HG03135 (cell line): ENCODE results near the gene KIF25.

Experiments used
- ATAC-seq: cut with Tn5 transposase; IDR thresholded peaks from one replicate; pipeline ENCODE4 v1.9.1; 2021; ENCODE audit warnings: mild to moderate bottlenecking, moderate library complexity; ENCODE audit not compliant: unreplicated experiment

KIF25 gene

DNA sequence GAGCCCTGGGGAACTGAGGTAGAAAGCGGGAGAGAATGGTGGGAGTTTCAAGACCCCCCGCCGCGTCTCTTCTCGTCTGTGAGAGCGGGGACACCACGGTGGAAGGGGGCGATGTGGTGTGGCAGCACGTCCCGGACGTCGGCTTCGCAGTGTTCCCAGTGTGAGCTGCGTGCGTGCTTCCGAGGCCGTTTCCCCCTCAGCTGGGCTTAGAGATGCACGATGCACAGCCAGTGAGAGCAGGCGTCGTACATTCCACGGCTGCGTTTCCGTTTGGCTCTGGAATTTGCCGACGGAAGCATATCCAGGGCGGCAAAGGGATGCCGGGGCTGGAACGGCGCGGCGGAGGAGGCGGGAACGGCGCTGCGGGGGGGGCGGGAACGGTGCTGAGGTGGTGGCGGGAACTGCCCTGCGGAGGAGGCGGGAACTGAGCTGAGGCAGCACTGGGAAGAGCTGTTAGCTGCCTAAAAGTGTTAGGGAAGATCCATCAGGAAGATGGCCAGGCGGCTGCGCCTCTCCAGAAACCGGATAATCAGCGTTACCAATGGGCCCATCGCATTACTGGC lies 37.7 kb downstream of the KIF25 start:
- ATAC-seq, result no peak

DNA sequence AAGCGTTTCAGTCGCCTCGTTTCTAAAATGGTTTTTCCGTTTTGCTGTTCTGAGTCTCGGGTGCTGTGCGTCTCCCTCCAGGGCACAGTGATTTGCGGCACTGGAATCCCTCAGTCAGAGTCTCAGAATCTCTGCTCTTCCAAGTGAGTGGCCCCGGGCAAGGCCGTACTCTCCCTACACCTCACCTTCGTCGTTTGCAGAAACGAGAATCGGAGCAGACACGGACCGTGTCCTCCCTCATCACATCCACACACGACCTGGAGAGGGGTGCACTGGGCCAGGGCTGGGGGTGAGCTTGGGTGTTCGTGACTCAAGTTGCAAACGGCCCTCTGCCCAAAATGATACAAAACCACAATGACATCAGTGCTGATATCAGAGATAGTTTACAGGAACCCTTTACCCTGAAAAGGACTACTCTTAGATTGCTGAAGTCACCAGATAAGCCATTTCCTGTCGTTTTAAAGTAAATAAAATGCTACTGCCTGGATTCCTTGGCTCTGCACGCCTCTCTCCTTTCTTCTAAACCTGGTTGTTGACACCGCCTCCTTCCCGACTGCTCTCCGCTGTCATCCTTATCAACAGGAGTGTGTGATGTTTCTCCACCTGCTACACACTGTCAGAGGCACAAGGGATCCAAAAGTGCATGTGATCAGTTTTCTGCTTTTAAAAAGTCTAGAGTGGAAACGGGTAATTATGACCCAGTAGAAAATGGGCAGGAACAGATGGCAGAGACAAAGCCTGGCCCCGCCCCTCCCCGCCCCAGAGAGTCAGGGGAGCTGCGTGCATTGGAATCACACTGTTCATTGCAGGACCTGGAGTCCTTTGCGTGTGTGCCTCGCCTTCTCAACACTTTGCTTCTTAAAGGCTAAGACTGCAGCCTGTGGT lies 38.4 kb downstream of the KIF25 start:
- ATAC-seq, result no peak

DNA sequence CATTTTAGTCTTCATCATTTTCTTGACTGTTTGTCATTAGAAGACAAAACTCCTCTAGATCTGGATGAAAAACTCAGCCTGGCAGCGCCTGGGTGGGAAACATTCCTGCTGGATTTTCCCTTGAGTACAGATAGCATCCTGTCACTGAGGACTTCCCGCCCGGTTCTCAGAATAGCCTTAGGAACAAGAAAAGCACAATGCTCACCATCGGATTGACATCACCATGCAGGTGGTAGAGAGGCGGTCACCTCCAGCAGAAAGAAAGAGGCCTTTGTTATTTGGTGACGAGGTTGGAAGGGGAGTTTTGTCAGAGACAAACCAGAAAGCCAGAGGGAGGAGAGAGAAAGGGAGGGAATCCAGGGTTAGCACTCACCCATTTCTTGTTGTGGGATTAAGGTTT lies 39.8 kb downstream of the KIF25 start:
- no peak for ATAC-seq

DNA sequence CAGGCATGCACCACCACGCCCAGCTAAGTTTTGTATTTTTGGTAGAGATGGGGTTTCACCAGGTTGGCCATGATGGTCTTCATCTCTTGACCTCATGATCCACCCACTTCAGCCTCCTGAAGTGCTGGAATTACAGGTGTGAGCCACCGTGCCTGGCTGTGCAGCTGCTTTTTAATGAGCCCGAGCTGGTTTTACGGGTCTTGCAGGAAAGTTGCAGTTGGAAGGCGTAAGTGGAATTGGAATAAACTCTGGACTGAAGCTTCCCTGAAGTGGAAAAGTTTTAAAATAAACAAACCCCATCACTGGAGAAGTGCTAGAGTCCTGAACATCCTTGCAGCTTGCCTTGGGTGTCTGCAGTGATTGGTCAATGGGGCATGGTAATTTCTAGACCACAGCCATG lies 40.4 kb downstream of the KIF25 start:
- no peak for ATAC-seq

DNA sequence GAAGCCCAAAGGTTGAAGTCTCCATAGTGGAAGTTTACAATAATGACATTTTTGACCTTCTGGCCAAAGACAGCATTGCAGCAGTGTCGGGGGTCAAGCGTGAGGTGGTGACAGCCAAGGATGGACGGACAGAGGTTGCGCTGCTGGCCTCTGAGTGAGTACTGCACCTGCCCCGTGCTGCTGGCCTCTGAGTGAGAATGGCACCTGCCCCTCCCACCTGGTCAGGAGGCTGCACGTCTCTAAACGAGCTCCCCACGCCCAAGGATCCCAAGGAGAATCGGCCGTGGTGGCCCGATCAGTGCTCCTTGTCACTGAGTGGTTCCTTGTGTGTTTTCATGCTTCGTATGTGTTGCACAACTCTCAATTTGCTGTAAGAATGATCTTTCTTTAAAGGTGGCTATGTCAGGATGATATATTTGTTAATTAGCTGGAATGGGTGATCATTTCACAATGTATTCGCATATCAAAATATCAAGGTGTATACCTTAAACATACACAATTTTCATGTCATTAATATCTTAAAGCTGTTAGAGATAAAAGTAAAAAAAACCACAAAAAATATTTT lies 41.2 kb downstream of the KIF25 start:
- no peak for ATAC-seq

DNA sequence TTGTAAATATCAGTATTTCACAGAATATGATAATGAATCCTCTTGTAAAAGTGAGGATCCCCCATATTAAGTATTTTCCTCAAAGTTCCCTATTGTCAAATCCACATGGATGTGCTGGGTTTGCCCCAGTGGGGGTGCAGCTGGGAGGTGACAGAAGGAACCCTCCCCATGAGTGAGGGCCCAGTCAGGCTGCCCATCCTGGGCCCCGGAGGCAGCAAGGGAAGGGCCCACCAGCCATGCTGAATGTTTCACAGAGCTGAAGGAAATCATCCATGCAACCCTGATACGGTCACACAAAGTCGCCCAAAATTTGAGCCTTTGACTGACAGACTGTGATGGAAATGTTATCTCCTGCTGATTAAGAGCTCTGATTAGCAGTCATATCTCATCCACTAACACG lies 41.8 kb downstream of the KIF25 start:
- no peak for ATAC-seq

DNA sequence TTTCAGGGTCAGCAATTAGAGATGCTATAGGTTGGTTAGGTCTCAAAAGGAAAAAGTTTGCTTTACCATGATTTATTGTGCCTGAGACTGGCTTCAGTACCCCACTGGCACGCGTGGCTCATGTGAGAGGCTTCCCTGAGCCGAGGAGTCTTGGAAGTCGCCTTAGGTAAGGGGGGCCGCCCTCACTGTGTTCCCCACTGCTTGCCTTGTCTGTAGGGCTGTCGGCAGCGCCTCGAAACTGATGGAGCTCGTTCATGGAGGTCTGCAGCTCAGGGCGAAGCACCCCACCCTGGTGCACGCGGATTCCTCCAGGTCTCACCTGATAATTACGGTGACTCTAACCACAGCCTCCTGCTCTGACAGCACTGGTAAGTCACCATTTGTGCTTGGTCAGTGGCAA lies 42.4 kb downstream of the KIF25 start:
- ATAC-seq, result no peak

DNA sequence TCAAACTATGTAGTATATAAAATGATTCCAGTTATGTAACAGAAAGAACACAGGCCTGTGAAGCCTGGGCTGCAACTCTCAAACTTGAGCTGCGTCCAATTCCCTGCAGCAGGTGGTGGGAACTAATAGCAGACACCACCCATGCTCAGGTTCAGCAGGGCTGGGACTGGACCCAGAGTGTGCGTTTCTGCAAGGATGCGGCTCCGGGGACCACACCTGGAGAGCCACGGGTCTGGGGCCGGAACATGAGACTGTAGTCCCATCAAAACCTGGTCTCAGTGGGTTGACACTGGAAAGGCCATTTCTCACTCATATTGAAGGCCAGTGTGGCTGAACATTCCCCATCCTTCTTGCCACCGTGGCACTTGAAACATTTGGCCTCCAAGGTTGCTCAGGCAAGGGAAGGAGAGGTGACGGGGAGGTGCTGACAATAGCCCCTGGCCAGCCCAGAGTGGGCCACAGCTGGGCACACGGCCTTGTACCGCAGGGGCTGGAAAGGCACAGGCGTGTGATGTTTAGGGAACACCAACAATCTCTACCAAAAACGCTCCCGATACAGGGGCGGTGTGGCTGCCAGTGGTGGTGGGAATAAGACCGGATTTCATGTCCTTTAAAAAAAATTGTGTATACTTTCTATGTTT lies 43.5 kb downstream of the KIF25 start:
- no peak for ATAC-seq

DNA sequence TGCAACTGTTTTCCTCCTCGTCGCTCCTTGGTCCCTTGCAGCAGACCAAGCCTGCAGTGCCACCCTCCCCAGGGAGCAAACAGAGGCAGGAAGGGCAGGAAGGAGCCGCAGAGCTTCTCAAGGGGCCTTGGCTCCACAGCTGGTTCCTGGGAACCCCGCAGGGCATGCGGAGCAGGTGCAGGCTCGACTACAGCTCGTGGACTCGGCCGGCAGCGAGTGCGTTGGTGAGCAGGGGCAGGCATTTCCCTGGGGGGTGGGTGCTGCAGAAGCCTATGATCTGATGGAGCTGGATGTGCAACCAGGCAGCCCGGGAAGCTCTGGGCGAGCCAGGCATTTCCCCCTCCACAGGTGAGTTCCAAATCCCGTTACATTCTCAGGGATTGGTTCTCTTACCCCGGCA lies 44.5 kb downstream of the KIF25 start:
- no peak for ATAC-seq

DNA sequence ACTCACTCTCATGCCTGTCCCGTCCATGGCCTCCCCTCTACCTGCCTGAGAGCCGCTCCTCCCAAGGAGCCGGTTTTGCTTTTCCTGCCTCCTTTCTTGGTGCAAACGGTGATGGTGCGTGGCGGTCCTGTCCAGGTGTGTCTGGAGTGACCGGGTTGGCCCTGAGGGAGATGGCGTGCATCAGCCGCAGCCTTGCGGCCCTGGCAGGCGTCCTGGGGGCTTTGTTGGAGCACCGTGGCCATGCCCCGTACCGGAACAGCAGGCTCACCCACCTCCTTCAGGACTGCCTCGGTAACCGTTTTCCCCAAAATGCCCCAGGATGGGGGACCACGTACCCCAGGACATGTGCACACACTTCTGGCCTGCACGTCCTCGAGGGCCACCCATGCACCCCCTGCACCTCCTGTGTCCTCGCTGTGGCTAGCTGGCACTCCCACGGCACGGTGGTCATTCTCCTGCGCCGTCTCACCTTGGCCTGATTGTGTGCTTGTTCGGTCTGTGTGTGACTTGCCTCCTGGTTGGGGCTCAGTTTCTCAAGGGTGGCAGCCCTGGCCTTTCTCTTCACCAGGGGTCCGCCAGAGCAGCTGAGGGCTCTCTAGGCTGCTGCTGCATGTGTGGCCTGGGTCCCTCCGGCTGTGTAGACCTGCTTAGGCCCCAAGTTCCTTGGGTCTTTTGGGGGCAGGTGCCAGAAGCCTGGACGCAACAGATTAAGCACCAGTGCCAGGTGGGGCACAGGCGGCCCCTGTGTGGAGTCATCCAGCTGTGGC lies 45.1 kb downstream of the KIF25 start:
- no peak for ATAC-seq

DNA sequence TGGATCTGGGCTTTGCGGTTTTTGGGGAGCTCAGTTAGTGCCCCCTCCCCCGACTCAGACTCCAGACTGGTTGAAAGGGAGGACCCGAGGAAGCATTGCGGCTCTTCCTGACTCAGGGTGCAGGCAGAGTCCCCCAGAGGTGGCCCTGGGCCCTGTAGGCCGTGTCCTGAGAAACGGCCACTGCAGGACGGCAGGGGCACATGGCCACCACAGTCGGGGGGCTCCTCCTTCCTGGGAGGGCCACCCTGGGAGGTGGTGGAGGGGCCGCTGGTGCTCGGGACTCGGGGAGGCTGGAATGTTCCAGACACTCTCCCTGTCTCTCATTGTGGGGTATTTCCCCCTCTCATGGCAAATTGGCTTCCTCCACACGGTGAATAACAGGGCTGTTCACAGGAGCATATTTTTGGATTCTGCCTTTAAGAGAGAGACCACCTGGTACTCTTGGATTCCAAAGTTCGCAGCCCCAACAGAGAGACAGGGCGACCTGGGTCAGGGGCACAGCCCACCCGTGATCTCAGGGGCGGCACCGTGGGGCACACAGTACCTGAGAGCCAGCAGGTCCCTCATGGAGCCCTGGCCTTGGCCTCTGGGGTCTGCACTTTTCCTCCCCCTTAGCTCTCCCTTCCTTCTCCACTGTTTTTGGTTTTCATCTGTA lies 45.8 kb downstream of the KIF25 start:
- no peak for ATAC-seq

DNA sequence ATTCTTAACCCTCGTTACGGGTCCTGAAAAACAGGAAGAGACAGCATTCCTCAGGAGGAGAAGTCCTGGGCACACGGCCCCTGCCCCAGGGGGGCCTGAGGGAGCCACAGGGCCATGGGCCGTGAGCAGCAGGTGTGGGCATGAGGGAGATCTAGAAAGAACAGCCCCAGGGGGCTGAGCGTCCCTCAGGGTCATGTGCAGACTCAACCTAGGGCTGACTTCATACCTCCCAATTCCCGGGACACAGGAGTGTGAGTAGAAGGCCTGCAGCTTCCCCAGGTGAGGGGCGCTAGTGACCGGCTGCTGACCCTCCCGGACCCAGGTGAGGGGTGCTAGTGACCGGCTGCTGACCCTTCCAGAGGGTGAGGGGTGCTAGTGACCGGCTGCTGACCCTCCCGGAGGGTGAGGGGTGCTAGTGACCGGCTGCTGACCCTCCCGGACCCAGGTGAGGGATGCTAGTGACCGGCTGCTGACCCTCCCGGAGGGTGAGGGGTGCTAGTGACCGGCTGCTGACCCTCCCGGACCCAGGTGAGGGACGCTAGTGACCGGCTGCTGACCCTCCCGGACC lies 46.5 kb downstream of the KIF25 start:
- ATAC-seq, result no peak

DNA sequence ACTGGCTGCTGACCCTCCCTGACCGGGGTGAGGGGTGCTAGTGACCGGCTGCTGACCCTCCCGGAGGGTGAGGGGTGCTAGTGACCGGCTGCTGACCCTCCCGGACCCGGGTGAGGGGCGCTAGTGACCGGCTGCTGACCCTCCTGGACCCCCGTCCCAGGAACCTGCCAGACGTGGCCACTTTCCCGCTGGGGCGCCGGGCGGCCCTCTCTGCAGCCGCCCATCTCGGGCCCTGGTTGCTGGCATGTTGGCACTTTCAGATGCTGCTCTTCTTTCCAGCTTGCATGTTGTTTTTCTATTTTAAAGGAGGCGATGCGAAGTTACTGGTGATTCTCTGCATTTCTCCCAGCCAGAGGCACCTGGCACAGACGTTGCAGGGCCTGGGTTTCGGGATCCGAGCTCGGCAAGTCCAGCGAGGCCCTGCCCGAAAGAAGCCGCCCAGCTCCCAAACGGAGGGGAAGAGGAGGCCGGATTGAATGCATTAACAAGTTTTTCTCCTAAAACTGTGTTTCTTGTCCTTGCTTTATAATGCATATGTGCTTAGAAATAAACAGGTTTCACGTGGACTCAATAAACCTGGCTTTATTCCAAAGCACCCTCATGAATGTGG lies 47.2 kb downstream of the KIF25 start:
- ATAC-seq, result no peak

DNA sequence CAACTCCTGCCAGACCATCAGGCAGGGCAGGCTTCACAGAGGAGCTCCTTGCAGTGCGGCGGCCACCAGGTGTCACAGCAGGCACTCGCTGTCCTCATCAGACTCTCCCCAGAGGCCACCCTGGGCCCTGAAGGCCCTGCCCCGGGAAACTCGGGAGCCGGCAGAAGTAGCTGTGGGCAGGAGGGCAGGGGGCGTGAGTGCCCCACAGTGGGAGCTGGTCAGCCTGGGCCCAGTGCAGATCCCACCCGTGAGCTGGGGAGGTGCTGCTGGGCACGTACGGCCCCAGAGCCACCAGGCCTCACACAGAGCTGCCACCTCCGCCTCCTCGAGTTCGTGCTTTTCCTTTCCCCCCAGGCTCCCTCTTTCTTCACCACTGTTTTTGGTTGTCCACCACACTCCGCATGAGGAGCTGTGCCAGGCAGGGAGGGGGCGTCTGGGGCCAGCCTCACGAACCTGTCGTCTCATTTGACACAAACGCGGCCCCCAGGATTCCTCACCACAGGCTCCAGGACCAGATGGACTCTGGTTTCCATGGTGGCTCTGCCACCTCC lies 47.7 kb downstream of the KIF25 start:
- no peak for ATAC-seq

DNA sequence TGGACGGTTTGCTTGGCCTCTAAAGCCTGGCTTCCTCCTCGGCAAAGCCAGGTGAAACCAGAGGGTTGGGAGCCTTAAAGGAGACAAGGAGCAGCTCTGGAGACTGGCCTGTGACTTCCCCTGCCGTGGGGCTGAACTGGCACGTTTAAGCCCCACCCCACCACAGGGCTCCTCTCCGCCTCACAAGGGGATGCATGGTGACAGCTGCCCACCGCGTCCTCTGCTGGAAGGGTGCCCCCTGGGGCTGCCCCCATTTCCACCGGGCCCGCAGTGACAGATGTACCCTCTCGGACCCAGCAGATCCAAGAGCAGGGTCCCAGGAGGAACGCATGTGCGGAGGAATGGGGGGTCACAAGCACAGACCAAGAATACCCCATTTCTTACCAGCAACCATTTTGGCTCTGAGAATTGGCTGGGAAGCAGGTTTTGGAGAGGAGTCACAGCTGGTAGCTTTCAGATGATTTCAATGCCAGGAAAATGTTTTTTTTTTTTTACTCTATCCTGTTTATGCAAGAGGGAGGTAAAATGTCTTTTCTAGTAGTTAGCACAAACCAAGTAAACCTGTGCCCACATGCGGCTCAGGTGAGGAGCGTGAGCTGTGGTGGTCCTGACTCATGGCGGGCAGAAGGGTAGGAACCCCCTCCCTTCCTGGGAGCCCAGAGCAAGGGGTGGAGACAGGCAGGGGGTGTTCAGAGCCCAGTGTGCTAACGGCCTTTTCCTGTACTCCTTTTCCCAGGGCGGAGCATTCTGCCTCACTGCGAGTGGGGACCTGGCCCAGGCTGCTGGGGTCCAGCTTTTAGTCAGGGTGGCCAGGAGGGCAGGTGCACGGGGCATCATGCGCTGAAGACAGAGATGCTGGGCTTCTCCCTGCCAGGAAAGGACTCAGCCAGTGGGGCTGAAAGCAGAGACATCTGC lies 48.5 kb downstream of the KIF25 start:
- no peak for ATAC-seq

DNA sequence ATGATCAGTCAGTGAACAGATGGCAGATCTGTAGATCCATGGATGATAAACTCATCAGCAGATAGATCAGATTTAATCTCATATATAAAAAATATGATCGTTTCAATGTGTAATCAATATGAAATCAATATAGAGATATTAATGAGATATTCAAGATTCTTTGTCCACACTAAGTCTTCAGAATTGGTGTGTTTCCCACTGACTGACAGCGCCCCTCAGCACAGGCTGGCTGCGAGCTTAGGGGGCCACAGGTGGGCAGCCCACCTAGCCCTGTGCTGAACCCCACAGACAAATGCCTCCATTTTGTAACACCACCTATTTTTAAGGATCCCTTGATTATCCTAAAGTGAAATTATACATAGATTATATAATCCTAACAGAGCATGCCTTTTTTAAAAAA lies 49.2 kb downstream of the KIF25 start:
- ATAC-seq, result no peak

DNA sequence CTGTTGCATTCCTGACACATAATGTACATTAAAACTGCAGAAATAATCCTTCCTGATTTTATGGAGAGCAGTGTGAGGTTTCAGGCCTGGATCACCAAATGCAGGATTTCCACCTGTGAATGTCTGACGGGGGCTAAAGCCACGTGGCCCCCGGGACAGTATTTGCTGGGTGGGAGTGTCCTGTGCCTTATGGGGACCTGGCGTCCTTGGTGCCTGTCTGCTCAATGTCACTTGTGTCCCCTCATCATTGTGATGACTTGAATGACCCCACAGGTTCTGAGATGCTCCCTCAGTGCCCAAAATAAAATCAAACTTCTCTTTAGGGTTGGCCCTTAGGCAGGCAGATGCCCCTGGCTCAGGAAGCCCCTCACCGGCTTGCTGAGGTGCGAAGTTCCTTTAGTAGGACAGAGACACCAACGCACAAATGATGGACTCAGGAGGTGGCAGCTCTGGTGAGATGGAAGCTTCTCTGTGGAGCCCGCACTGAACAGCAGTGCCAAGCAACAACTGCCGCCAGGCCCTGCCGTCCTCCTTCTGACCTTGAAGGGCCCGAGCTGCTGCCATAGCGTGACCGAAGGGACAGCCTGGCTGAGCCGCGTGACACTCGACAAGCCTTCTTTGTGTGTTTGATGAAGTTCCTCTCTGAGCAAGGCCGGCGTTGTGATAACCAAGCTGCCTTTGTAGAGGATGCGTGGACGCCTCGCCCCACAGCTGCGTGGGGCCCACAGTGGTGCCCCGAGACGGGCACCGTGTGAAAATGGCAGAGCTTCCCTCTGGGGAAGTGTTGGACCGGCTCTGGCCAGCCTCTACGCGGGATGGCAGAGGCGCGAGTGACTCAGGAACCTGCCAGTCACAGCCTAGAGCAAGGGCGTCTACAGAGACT lies 50.6 kb downstream of the KIF25 start:
- ATAC-seq, result no peak

DNA sequence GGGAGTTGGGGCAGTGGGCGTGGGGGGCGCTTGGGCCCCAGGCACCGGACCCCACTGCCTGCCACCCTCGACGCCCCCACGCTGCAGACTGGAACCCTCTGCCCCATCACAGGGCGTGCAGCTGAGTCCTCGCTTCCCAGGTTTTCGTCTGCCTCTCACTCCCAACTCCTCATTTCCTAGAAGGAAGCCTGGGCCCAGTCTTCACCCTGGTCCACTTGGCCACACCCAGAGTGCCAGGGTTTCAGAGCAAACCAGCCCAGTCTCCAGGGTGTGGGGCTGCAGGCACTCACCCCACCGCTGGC lies 51.2 kb downstream of the KIF25 start:
- no peak for ATAC-seq
